HG03469 (cell line): ENCODE measurements around the gene ANGPT4.
"Not testable (repeated sequence)": the region's sequence is repeated elsewhere in the genome, so short reads cannot be mapped to it uniquely, and the experiment has no call there.

Experiments
- ATAC-seq: cut with Tn5 transposase; IDR thresholded peaks from one replicate; pipeline ENCODE4 v1.9.1; 2021; ENCODE audit warnings: mild to moderate bottlenecking, moderate library complexity, moderate number of reproducible peaks; ENCODE audit not compliant: unreplicated experiment

ANGPT4 gene

DNA sequence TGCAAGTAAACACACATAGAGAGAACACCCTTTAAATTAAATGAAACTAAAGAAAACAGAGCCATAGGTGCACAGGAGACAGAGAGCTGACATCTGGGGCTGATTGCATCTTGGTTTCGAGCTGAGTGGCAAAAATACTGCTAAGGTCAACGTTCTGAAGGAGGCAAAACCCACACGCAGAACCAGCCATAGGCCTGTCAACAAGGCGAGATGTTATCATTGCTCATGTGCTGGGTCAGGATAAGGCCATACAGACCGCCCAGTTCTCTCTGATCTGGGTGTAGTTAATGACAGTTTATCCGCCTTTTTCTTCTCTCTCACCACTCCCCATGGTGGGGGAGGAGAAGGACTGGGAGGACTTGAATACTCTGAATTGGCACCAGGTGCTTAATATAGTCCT is 87.1 kb downstream of the ANGPT4 start:
- ATAC-seq = no peak

DNA sequence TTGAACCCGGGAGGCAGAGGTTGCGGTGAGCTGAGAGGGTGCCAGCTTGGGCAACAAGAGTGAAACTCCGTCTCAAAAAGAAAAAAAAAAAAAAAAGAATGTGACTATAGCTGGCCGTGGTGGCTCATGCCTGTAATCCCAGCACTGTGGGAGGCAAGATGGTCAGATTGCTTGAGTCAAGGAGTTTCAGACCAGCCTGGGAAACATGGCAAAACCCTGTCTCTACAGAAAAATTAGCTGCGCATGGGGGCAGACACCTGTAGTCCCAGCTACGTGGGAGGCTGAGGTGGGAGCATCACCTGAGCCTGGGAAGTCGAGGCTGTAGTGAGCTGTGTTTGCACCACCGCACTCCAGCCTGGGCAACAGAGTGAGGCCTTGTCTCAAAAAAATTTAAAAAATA is 88.2 kb downstream of the ANGPT4 start:
- not testable (repeated sequence) for ATAC-seq

DNA sequence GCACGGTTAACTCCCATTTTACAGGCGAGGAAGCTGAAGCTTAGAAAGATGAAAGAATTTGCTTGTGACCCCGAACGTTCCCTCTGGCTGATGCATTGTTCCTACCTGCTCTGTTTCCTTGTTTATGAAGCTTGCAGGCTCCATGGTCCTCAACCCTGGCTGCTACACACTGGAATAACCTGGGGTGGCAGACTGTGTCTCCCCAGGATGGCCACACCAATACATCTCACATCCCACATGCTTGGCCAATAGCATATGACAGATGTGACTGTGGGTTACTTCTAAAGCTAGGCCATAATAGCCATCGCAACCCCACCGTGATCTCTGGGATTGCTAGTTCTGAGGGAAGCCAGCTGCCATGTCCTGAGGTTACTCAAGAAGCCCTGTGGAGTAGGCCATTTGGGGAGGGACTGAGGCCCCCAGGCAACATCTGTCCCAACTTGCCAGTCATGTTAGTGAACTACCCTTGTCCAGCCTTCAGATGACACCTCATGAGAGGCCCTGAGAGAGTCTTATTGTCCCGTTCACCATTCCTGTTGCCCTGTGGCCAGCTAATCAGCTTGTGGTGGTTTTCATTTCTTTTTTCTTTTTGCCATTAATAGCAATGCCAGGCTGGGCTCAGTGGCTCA is 89.3 kb downstream of the ANGPT4 start:
- ATAC-seq = no peak

DNA sequence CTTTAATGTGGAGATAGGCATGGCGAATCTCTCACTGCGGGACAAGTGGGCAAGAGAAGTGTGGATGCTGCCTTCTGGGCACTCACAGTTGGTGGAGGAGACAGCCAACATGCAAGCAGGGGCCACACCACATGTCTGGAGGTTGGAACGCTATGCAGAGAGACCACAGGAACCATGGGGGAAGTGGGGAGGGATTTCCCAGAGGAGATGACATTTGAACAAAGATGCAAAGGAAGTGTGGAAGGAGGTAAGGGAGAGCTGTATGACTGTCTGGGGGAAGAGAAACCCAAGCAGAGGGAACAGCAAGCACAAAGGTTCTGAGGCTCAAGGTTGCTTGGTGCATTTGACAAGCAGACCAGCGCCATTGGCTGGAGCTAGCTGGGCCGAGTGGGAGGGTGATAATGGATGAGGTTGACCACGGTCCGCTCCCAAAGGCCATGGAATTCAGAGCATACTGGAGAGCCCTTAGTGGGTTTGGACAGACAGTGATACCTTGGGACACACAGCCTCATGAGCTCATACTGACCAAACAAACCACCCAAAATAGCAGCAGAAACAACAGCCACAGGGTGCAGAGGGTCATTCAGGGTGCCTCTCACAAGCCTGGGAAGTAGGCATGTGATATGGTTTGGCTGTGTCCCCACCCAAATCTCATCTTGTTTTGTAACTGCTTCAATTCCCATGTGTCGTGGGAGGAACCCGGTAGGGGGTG is 90.3 kb downstream of the ANGPT4 start:
- ATAC-seq = no peak

DNA sequence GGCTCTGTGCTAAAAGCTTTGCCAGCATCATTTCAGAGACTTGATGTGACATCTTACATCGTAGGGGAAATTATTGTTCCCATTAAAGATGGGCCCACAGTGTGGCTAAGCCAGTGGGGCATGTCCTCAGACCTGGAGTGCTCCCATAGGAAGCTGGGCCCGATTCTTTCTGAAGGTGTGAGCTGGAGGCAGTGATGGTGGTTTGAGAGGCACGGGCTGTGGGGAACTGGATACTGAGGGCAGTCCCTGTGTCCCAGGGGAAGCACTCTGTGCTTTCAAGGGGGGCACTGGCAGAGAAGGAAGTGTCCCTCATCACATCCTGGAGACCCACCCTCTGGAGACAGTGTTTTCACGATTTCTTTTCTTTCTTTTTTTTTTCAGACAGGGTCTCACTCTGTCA is 91.2 kb downstream of the ANGPT4 start:
- ATAC-seq = no peak

DNA sequence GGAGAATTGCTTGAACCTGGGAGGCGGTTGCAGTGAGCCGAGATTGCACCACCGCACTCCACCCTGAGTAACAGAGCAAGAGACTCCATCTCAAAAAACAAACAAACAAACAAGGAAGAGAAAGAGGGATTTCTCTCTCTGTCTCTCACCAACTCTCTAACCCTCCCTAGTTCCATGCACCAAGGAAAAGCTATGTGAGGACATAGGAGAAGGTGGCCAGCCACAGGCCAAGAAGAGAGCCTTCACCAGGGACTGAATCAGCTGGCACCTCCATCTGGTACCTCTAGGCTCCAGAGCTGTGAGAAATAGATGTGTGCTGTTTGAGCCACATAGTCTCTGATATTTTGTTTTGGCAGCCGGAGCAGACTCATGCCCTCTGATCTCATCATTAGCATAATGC is 91.6 kb downstream of the ANGPT4 start:
- no peak for ATAC-seq

DNA sequence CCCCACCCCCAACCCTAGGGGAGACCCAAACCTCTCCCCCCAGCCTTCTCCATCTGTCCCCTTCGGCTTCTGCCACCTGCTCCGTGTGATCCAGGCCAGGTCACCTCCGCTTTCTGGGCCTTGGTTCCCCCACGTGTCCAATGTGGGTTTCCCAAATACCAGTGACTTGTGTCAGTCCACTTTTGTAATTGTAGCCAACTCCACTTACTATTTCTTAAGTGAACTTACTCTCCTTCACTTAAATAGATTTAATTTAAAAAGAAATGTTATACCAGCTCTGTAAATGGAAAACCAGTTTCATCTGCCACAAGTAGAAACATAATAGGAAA is 92.6 kb downstream of the ANGPT4 start:
- ATAC-seq = no peak

DNA sequence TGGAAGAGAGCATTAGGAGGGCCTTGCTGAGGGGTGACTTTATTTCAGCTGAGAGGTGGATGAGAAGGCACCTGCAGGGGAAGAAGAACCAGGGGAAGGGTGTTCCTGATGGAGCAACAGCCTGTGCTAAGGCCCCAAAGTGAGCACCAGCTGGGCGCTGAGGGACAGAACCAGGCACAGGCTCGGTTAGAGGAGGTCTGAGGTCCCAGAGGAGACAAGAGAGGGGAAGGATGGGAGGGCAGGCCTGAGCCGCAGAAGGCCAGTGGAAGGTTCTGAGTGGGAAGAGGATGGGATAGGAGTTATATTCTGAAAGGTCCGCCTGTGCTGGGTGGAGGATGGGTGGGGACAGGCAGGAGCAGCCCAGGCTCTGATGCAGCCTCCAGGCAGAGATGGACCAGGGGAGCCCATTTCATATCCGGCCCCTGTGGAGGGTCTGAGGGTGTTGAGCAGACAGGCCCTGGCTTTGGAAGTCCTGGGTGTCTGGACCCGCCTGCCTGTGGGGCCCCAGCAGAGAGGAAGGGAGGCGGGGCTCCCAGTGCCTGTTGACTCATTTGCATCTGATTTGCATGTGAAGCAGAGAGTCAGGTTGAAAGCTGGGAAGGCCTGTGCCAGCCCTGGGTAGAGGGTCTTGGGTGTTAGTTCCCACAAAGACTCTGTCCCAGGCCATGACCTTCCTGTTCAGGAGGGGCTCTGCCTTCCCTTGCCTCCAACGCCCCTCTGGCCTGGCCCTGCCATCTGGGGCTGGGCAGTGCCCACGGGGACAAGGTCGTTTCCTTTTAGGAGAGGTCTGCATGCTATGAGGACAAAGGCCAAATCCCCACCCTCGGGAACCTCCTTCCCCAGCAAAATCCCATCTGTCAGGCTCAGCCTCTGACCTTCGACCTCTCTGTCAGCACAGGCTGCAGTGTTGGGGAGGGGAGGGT is 93.2 kb downstream of the ANGPT4 start:
- no peak for ATAC-seq

DNA sequence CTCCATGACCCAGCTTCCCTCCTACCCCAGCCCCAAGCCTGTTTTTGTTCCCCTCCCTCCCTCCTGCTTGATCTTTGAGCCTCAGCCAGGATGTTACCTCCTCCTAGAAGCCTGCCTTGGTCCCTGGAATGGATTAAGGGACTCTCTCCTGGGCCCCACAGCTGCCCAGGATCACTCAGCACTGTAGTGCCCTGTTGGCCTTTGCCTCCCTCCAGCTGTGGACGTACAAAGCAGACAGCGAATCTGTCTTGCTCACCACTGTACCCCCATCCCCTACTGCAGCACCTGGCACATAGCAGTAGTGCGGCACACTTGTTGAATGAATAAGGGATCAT is 94.4 kb downstream of the ANGPT4 start:
- no peak for ATAC-seq

DNA sequence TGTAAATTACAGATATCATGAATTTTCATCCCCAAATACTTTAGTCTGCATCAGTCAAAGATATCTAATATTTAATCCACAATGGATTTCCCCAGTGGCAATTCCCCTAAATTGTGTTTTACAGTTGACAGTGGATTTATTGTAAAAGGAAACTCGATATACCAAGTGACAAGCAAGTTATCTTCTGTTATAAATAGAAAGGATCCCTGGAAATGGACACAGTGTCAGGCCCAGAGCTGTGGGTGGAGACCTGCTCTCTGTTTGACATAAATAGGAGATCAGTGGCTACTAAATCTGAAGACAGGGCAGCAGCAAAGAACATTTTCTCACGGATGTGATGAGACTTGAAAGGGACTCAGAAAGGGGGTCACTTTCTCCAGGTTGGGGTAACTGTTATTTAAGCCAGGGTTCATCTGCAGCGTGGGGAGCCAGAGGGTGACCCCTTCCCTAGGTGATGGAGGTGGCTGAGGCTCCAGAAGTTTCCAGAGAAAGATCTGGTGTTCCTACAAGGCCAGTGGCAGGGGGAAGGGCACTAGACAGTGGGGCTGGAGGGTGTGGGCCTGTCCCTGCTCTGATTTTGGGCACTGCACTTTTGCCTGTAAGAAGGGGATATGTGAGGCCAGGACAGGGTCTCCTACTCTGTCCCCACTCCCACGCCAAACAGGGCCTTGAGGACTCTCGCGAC is 94.9 kb downstream of the ANGPT4 start:
- ATAC-seq = no peak

DNA sequence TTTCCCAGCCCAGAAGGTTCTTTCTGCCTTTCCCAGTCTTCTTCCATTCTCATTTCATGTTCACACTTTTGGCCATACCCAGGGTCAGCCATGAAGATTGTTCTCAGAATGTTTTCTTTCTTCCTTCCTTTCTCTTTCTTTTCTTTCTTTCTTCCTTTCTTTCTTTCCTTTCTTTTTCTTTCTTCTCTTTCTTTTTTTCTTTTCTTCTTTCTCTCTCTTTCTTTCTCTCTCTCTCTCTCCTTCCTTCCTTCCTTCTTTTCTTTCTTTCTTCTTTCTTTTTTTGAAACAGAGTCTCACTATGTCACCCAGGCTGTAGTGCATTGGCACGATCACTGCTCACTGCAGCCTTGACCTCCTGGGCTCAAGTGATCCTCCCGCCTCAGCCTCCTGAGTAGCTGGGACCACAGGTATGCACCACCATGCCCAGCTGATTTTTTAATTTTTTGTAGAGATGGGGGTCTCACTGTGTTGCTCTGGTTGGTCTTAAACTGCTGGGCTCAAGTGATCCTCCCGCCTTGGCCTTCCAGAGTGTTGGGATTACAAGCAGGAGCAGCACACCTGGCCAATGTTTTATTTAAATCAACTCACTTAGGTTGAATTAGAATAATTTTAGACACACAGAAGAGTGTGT is 95.7 kb downstream of the ANGPT4 start:
- ATAC-seq = no peak
